Subcutaneous adipose tissue (tissue), 4 donors: ENCODE results near the gene VPS13A. TPM values are rescaled to one million over a fixed set of nuclear protein-coding genes. Genes with fewer than 3 reads are reported as not detected.

Experiments used
- total RNA-seq, 4 donors: library from RNA; depleted of rRNA; stranded (reverse); fragments of >200 nt; gene quantifications; one replicate each; pipeline ENCODE4 v1.1.0, GENCODE V29; 2016
- TF ChIP-seq, protein P1 (sequence below): fragments of 450-650 bp; IDR thresholded peaks from one replicate; pipeline ENCODE4 v1.5.1; 2016; ENCODE audit warnings: low read depth, mild to moderate bottlenecking, control low read depth, antibody characterized with exemption, moderate library complexity

VPS13A gene
- total RNA-seq, 4 donors from 2014 or later = 24.1 to 47.6 (median 36.8) TPM

- TF ChIP-seq, protein P1, sequence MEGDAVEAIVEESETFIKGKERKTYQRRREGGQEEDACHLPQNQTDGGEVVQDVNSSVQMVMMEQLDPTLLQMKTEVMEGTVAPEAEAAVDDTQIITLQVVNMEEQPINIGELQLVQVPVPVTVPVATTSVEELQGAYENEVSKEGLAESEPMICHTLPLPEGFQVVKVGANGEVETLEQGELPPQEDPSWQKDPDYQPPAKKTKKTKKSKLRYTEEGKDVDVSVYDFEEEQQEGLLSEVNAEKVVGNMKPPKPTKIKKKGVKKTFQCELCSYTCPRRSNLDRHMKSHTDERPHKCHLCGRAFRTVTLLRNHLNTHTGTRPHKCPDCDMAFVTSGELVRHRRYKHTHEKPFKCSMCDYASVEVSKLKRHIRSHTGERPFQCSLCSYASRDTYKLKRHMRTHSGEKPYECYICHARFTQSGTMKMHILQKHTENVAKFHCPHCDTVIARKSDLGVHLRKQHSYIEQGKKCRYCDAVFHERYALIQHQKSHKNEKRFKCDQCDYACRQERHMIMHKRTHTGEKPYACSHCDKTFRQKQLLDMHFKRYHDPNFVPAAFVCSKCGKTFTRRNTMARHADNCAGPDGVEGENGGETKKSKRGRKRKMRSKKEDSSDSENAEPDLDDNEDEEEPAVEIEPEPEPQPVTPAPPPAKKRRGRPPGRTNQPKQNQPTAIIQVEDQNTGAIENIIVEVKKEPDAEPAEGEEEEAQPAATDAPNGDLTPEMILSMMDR = no peak
These were observed 20.5 kb upstream of the VPS13A start for GRCh38 chr9:77156646-77157371.

DNA sequence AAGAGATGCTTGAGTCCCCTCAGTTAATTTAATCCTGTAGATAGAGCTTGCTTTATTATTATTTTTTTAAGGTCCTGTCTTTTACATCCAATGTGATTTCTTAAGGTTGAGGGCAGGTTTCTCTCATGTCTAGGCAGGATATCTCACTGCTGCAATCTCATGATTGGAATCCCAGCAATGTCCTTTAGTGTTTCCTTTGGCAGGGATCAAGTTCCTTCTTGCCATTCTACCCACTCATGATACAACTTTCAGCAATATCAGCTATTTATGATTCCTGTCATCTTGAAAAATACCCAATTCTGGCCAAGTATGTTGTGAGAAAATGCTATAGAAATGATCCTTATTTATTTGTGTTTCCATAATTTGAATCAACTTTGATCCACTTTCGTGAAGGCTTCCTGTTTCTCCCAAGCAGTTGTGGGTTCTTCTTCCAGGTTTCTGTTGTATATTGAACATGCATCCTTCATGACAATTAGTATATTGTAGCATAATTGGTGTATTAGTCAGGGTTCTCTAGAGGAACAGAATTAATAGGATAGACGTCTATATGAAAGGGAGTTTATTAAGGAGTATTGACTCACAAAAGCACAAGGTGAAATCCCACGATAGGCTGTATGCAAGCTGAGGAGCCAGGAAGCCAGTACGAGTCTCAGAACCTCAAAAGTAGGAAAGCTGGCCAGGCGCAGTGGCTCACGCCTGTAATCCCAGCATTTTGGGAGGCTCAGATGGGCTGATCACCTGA lies 18.4 kb upstream of the VPS13A start:
- TF ChIP-seq, protein P1 = no peak

DNA sequence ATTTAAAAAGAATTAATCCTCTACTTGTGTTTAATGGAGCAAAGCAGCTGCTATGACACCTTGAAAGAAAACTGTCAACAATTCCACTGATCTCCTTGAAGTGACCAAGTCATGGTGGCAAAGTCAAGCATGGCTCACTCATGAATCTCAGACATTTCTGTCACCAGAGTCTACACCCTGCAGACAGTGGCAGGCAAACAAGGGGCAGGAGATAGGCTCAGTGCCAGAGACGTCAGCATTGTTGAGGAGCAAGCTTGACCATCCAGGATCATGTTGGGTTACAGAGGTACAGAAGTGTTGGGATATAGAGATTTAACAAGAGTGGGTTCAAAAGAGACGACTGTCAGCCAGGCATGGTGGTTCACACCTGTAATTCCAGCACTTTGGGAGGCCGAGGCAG lies 16.1 kb upstream of the VPS13A start:
- TF ChIP-seq, protein P1 = no peak

DNA sequence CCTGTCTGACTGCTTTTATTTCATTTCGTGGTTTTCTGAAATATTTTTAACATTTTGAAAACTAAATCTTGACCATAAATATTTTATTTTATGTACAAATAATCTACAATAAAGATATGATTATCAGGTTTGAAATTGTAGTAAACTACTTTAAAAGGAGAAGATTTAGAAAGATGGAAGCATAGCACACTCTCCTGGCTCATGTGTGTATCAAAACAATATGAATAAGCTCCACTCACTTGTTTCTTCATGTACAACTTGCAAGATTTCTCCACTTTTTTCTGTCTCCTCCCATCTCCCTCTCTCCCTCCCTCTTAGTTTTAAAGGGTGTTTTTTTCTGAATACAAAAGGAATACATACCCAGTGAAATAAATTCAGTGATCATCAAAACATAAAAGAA lies 15.4 kb upstream of the VPS13A start:
- TF ChIP-seq, protein P1 = no peak

- TF ChIP-seq, protein P1 = no peak
These were observed 15.0 kb upstream of the VPS13A start for GRCh38 chr9:77162366-77162765.

- TF ChIP-seq, protein P1 = no peak
These were observed 13.4 kb upstream of the VPS13A start for GRCh38 chr9:77163884-77164283.

- TF ChIP-seq, protein P1 = no peak
These were observed 11.1 kb upstream of the VPS13A start for GRCh38 chr9:77166193-77166592.
